HG03520 (cell line): ENCODE results near the gene RAP1A.
"Not testable (repeated sequence)": the region's sequence is repeated elsewhere in the genome, so short reads cannot be mapped to it uniquely, and the experiment has no call there.

ENCODE experiments used
- ATAC-seq: cut with Tn5 transposase; IDR thresholded peaks from one replicate; pipeline ENCODE4 v1.9.1; 2021; ENCODE audit warnings: mild to moderate bottlenecking, moderate library complexity; ENCODE audit not compliant: unreplicated experiment

RAP1A gene

DNA sequence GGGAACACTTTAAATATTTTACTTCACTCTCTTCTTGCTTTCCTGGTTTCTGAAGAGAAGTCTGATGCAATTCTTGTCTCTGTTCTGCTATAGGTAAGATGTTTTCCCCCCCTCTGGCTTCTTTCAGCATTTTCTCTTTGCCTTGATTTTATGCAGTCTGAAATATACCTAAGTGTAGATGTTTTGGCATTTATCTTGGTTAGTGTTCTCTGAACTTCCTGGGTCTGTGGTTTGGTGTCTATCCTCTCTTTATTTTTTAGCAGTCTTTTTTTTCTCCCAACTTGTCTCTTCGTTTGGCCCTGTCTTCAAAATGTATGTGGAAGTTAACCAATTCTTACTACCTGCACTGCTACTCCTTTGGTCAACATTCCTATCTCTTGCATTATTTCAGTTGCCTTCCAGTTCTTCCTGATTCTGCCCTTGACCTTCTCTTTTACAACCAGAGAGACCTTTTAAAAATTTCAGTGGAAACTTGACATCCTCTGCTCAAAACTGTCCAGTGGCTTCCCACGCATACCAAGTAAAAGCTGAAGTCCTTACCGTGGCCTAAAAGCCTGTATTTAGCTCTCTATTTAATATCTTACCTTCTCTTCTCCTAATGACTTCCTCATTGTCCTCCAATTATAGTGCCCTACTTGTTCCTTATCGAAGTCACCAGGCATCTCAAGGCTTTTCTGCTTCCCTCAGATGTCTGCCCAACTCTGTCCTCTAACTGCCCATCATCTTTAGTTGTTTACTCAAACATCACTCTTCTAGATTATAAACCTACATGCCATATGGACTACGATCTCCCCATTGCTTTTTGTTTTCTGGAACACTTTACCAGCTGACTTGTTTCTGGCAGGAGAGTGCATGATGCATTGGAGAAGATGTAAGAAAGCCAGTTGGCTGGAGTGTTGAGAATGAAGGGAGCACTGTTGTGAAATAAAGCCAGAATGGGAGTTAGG lies 40.9 kb downstream of the RAP1A start:
- no peak for ATAC-seq

DNA sequence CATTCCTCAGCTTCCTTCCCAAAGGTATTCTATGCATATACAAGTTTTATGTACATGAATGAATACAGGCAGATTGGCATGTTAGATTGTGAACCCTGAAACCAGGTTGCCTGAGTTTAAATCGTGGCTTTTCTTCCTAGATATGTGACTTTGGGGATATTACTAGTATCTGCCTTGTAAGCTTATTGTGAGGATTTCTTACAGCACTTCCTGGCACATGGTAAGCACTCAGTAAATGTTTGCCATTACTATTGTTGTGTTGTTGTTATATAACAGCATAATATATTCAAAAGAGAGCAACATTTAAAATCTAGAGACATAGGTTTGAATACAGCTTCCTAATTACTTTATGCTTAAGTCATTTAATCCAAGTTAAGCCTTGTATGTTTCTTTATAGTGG lies 45.1 kb downstream of the RAP1A start:
- ATAC-seq, result no peak

DNA sequence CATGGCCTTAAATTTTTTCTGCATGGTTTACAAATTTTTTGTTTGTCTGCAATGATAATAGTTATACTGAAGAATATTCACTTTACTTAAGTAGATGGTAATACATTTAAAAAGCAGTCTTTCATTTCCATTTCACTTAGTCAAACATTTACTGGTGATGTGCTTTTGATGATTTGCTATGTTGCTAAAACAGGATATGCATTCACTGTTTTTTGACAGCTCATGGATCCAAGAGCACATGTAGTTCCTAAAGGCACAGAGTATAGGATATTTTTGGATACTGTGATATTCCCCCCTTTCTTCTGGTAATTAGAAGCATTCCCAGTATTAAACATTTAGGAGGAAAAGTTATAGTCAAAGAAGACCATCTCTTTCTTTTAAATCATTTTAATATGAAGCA lies 45.9 kb downstream of the RAP1A start:
- no peak for ATAC-seq

DNA sequence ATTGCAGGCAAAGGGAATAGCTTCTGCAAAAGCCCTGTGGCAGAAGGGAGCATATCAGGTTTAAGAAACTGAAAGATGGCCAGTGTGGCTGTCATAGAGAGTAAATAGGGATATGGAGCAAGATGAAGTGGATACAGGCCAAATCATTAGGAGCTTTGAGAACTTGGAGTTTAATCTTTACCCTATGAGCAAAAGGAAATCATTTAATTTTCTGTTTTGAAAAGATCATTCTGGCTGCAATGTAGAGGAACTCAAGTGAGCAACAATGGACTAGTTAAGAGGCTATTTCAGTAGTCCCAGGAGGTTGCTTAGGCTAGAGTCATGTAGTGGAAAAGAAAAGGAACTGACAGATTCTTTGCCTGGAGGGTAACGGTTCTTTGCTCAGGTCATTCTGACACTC lies 47.2 kb downstream of the RAP1A start:
- no peak for ATAC-seq

DNA sequence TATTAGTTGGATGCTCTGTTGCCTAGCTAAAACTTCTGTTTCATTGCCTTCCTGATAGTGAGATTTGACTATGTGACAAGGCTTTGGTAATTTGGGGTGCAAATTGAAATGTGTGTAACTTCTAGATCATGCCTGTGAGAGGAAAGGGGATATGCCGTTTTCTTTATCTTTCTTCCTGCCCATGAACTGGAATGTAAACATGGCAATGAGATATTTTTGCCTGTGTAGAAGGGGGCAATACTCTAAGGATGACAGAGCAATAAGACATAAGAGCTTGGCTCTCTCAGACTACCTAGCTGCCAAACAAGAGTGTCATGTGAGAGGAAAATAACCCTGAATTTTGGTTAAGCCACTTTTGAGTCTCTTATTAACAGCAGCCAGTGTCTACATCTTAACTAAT lies 49.7 kb downstream of the RAP1A start:
- no peak for ATAC-seq

DNA sequence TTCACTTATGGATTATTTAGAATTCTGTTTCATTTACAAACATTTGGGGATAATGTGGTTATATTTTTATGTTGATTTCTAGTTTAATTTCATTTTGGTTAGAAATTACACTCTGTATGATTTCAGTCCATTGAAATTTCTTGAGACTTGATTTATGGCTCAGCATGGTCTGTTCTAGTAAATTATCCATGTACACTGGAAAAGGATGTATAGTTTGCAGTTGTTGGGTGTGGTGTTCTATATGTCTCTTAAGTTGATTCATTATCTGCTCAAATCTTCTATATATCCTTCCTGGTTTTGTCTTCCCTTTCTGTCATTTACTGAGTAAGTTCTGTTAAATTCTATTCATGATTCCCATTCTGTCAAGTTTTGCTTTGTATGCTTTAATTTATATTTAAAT lies 52.3 kb downstream of the RAP1A start:
- no peak for ATAC-seq

DNA sequence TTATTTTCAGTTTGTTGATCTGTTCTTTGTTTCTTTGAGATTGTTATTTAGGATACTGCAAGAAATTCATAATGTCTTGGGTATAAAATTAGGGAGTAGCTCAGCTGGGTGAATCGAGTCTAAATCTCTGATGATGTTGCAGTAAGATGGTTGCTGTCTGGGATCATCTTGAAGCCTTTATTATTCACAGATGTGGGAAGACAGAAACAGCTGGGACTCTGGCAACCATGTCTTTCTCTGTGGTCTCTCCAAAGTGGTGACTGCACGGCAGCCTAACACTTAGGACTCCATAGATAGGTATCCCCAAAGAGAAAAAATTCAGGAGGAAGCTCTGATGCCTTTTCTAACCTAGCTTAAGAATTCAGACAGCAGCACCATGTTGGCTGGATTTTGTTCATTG lies 52.7 kb downstream of the RAP1A start:
- ATAC-seq, result no peak

DNA sequence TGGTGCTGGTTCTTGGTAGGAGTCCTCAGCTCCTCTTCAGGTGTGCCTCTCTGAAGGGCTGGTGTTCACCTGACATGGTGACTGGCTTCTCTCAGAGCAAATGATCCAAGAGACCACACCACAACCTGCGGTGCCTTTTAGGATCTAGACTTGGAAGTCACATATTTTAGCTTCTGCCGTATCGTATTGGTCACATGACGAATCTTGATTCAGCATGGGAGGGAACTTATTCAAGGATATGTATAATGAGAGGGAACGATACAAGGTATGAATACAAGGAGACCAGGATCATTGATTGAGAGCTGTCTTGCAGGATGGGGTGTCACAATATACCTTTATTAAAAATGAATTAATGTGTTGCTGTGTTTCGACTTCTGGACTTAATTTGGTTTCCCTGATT lies 58.0 kb downstream of the RAP1A start:
- no peak for ATAC-seq

DNA sequence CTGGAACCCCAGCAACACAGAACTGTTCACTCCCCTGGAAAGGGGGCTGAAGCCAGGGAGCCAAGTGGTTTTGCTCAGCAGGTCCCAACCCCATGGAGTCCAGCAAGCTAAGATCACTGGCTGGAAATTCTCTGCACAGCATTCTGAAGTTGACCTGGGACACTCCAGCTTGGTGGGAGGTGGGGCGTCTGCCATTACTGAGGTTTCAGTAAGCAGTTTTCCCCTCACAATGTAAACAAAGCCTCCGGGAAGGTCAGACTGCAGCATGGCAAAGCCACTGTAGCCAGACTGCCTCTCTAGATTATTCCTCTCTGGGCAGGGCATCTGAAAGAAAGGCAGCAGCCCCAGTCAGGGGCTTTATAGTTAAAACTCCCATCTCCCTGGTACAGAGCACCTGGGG lies 60.0 kb downstream of the RAP1A start:
- no peak for ATAC-seq

DNA sequence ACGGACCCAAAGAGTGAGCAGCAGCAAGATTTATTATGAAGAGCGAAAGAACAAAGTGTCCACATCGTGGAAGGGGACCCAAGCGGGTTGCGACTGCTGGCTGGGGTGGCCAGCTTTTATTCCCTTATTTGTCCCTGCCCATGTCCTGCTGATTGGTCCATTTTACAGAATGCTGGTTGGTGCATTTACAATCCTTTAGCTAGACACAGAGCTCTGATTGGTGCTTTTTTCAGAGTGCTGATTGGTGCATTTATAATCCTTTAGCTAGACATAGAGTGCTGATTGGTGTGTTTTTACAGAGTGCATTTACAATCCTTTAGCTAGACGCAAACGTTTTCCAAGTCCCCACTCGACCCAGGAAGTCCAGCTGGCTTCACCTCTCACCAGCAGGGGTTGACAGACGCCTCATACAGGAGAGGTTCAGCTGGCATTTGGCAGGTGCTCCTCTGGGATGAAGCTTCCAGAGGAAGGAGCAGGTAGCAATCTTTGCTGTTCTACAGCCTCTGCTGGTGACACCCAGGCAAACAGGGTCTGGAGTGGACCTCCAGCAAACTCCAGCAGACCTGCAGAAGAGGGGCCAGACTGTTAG lies 60.7 kb downstream of the RAP1A start:
- ATAC-seq, result not testable (repeated sequence)

DNA sequence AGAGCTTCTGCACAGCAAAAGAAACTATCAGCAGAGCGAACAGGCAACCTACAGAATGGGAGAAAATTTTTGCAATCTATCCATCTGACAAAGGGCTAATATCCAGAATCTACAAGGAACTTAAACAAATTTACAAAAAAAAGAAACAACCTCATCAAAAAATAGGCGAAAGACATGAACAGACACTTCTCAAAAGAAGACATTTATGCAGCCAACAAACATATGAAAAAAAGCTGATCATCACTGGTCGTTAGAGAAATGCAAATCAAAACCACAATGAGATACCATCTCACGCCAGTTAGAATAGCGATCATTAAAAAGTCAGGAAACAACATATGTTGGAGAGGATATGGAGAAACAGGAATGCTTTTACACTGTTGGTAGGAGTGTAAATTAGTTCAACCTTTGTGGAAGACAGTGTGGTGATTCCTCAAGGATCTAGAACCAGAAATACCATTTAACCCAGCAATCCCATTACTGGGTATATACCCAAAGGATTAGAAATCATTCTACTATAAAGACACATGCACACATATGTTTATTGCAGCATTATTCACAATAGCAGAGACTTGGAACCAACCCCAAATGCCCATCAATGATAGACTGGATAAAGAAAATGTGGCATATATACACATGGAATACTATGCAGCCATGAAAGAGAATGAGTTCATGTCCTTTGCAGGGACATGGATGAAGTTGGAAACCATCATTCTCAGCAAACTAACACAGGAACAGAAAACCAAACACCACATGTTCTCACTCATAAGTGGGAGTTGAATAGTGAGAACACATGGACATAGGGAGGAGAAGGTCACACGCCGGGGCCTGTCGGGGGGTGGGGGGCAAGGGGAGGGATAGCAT lies 65.9 kb downstream of the RAP1A start:
- ATAC-seq, result not testable (repeated sequence)

DNA sequence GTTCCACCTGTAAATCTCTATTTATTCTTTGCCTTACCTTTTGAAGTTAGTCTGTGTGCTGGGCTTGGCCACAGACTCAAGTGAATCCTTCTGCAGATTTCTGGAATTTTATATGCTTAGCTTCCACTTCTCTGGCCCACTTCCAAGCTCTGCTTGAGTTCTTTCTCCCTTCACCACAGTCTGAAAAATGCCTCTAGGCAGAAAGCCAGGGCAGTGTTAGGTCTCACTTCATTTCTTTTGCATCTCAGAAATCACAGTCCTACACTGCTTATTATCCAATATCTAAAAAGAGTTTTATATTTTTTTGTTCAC lies 70.7 kb downstream of the RAP1A start:
- no peak for ATAC-seq

DNA sequence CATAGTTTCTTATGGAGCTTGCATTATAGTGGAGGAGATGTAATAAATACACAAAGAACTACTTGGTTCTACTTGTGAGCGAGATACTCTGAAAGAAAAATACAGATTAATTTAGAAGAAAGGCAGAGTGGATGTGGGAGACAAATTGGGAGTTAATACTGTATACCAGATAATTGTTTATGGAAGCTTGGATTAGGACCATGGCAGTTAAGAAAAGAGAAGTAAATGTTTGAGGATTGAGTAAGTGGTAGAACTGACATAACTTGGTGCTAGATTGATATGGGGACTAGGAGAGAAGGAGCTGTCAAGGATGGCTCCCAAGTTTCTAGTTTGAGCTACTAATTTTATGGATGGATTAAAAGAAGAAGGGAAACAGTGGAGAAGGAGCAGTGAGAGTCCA lies 72.3 kb downstream of the RAP1A start:
- no peak for ATAC-seq

DNA sequence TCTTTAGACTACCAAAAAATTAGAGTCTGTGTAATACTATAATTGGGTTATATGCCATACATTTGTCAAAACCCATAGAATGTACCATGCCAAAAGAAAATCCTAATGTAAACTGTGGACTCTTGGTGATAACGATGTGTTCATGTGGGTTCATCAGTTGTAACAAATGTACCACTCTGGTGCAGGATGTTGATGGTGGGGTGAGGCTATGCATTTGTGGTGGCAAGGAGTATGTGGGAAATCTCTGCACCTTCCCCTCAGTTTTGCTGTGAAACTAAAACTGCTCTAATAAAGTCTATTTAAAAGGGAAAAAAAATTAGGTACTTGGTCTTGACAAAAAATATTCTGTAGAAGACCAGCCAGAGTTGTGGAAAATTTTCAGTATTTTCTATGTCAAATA lies 76.2 kb downstream of the RAP1A start:
- no peak for ATAC-seq

DNA sequence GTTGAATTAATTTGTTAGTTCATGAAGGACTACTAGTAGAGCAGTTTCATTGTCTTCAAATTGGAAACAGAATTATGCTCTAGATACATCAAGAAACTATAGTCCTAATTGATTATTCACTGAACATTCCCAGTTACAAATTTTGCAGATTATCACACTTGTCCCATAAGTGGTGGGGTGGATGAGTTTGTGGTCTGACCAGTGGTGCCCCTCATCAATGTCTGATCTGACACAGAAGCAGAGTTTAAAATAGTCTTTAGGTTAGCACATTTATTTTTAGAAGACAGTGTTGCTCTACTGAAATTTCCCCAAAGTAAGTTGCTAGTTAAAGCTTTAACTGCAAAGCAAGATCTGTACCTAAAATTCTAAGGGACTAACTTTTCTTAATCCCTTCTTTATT lies 76.7 kb downstream of the RAP1A start:
- ATAC-seq, result no peak

DNA sequence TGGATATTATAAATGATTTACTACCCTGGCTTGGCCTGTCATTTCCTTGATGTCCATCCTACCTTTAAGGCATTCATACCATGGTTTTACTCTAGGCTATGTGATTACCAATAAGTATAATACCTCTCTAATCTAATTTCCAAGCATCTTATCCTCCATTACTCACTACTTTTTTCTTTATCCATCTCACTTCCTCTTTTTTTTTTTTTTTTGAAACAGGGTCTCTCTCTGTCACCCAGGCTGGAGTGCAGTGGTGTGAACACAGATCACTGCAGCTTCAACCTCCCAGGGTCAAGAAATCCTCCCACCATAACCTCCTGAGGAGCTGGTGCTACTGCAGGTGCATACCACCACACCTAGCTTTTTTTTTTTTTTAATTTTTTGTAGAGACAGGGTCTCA lies 79.7 kb downstream of the RAP1A start:
- no peak for ATAC-seq

DNA sequence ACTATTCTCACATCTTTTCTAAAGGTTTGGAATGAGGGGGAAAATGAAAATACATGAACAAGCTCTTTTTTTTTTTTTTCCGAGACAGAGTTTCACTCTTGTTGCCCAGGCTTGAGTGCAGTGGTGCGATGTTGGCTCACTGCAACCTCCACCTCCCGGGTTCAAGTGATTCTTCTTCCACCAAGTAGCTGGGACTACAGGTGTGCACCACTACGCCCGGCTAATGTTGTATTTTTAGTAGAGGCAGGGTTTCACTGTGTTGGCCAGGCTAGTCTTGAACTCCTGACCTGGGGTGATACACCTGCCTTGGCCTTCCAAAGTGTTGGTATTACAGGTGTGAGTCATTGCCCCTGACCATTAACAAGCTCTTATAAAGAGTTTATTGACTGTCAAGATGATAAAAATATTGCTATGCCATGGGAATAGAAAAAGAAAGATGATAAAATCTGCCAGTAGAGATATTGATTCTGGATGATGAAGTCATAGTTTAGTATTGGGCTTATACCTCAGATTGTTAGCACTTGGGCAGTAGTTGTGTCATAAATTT lies 83.0 kb downstream of the RAP1A start:
- no peak for ATAC-seq

DNA sequence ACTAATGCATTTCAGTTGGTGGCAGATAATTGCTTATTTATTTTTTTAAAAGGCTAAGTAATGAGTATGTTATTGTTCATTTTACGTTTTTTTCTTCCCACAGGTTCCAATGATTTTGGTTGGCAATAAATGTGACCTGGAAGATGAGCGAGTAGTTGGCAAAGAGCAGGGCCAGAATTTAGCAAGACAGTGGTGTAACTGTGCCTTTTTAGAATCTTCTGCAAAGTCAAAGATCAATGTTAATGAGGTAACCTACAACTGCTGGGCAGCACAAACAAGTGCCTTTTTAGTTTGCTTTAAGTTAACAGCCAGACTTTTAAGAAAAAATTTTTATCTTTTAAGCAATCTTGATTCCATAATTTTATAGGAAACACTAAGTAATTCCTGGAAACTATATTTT lies 84.7 kb downstream of the RAP1A start:
- ATAC-seq, result no peak

DNA sequence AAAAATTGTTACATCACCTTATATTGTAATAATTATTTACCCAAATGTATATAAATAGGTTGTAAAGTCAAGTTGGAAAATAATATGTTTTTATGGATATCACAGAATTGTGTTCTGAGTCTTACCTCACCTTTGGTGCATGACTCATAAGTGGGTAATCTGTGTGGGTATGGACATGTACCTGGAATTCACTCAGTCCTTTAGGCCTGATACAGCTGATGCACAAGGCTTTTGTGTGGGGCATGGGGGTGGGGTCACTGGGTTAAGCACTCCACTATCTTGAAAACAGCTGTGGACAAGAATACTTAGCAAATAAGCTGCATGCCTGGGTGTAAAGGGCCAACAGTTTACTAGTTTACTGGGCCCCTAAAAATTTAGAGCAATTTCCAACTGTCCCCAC lies 85.2 kb downstream of the RAP1A start:
- no peak for ATAC-seq

DNA sequence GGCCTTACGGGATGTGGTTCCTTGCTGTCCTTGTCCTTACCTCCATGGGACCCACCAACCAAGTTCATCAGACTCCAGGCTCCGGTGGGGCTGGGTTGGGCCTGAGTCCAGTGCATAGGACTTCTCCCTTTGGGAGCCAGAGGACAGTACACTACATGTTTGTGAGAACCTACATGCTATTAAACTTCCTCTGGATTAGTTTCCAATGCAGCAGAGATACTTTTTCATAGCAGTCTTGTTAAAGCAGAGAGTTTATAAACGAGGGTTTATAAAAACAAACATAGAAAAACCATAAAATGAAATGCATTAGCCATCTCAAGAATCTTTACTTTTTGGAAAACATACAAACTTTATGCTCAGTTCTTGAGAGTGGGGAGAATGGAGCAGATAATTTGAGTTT lies 86.3 kb downstream of the RAP1A start:
- ATAC-seq, result no peak

DNA sequence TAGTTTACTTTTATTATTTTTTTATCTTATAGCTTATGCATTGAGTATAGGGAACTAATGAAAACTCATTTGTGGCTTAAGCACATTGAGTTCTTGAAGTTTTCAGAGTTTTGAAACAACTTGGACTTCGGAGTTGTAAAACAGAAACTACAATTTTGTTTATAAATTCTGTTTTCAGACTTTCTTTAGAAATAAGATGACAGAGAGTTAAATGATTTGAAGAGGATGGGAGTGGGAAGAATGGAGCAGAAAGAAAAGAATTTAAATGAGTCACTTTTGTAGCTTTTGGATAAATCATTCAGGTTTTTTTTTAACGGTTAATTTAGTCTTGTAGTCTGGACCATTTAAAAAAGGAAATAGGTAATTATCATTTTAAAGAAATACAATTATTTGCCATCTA lies 87.3 kb downstream of the RAP1A start:
- ATAC-seq, result no peak

DNA sequence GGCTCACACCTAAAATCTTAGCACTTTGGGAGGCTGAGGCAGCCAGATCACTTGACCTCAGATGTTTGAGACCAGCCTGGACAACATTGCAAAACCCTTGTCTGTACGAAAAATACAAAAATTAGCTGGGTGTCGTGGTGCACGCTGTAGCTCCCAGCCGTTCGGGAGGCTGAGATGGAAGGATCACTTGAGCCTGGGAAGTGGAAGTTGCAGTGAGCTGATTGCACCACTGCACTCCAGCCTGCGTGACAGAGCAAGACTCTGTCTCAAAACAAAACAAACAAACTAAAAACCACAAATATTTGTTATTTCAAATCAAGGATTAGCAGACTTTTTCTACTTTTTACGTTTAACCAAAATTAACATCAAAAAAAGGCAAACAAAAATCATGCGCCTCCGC lies 88.3 kb downstream of the RAP1A start:
- ATAC-seq, result no peak
